K562 (cell line): ENCODE data around the gene DDOST. TPM values are rescaled to one million over a fixed set of nuclear protein-coding genes. Genes with fewer than 3 reads are reported as not detected.

Experiments
- EGR1 ChIP-seq: fragments of 450-650 bp; conservative IDR thresholded peaks from 2 replicates; pipeline ENCODE4 v1.6.1; 2017; ENCODE audit warnings: mild to moderate bottlenecking
- JUND ChIP-seq, 2 experiments: IDR thresholded peaks; 2 replicates in 1 of 2; 3 replicates in 1 of 2; pipeline ENCODE4 v1.6.1; 2011; ENCODE audit warnings: borderline replicate concordance in 2 of 2, low read depth in 2 of 2, low read length in 2 of 2, improper control_type of control experiment in 1 of 2, missing biosample characterization in 1 of 2, missing genetic modification characterization in 1 of 2, missing genetic modification reagents in 1 of 2
- KAT2B ChIP-seq: IDR thresholded peaks from one replicate; pipeline ENCODE4 v1.6.1; 2012; ENCODE audit warnings: low read depth, mild to moderate bottlenecking, control low read depth, inconsistent platforms, low read length, moderate library complexity
- RBBP5 ChIP-seq: fragments of 200-600 bp; sonication (generic); IDR thresholded peaks from 2 replicates; pipeline ENCODE4 v1.6.1; 2012; ENCODE audit warnings: borderline replicate concordance, mild to moderate bottlenecking, low read length, control low read depth, inconsistent platforms; ENCODE audit not compliant: insufficient read depth, poor library complexity, severe bottlenecking
- SP1 ChIP-seq: sonication (generic); formaldehyde crosslinking; IDR thresholded peaks from 2 replicates; pipeline ENCODE4 v1.8.1; 2022; ENCODE audit warnings: mild to moderate bottlenecking, missing genetic modification reagents
- SRSF1 ChIP-seq: fragments of 200-400 bp; formaldehyde crosslinking; IDR thresholded peaks from 2 replicates; pipeline ENCODE4 v1.6.1; 2017; ENCODE audit warnings: mild to moderate bottlenecking, low read depth, low read length, moderate library complexity
- TCFL5 ChIP-seq: fragments of 250-450 bp; sonication (Bioruptor Pico); conservative IDR thresholded peaks from 2 replicates; pipeline ENCODE4 v1.6.1; 2021; ENCODE audit warnings: mild to moderate bottlenecking, moderate library complexity, matching md5 sums
- TRIM24 ChIP-seq, 2 experiments: fragments of 450-650 bp; IDR thresholded peaks; 2 replicates each; pipeline ENCODE4 v1.6.1; 2016
- XRCC3 ChIP-seq: fragments of 450-650 bp; IDR thresholded peaks from 2 replicates; pipeline ENCODE4 v1.6.1; 2017; ENCODE audit warnings: mild to moderate bottlenecking, moderate library complexity
- XRCC4 ChIP-seq: IDR thresholded peaks from one replicate; pipeline ENCODE4 v1.6.1; 2011; ENCODE audit not compliant: insufficient read depth, insufficient read length; ENCODE audit errors: extremely low read depth
- ZNF76 ChIP-seq: fragments of 250-450 bp; sonication (Bioruptor Pico); IDR thresholded peaks from 2 replicates; pipeline ENCODE4 v1.4.0; 2020; ENCODE audit warnings: mild to moderate bottlenecking, moderate library complexity, borderline replicate concordance
- polyA plus RNA-seq, 8 experiments: library from polyadenylated mRNA; depleted of rRNA in 4 of 8; stranded (reverse) in 5 of 8; unstranded in 3 of 8; fragments of >200 nt; fragmentation: Nextera tagmentation in 2 of 8; fragmentation: Illumina TruSeq in 1 of 8; extraction: Ambion mirVana in 2 of 8; extraction: Trizol in 1 of 8; gene quantifications; 2 replicates each; pipeline versions ENCODE4 v1.2.1 to v1.2.3, GENCODE V29; 2011 to 2014; ENCODE audit warnings: inconsistent platforms in 1 of 8, missing spikeins in 1 of 8
- total RNA-seq, 7 experiments: library from RNA; depleted of rRNA in 6 of 7; stranded (reverse); fragments of >200 nt in 6 of 7; fragmentation: Illumina TruSeq in 2 of 7; extraction: Trizol in 2 of 7; gene quantifications; 2 replicates each; pipeline versions ENCODE4 v1.2.1 to v1.2.3, GENCODE V29; 2011 to 2021; ENCODE audit warnings: low replicate concordance in 1 of 7
- TF ChIP-seq, protein P1 (sequence below): sonication (generic); formaldehyde crosslinking; IDR thresholded peaks from 2 replicates; pipeline ENCODE4 v1.8.0; 2023; ENCODE audit warnings: mild to moderate bottlenecking, missing genetic modification reagents
- TF ChIP-seq, protein P2 (sequence below): sonication (generic); formaldehyde crosslinking; IDR thresholded peaks from 2 replicates; pipeline ENCODE4 v1.9.0; 2022; ENCODE audit warnings: mild to moderate bottlenecking, missing genetic modification reagents
- TF ChIP-seq, protein P3 (sequence below): fragments of 250-450 bp; sonication (Bioruptor Pico); IDR thresholded peaks from 2 replicates; pipeline ENCODE4 v1.4.0; 2020; ENCODE audit warnings: mild to moderate bottlenecking, moderate library complexity
- TF ChIP-seq, protein P4 (sequence below): fragments of 250-450 bp; sonication (Bioruptor Pico); IDR thresholded peaks from 2 replicates; pipeline ENCODE4 v1.5.0; 2021
- TF ChIP-seq, protein P5 (sequence below): fragments of 250-450 bp; sonication (Bioruptor Pico); IDR thresholded peaks from 2 replicates; pipeline ENCODE4 v1.4.0; 2020; ENCODE audit warnings: borderline replicate concordance

Gene DDOST
- total and polyA plus RNA-seq, 9 of the 15 experiments (the other 6 are each of a cell fraction or from before 2014, with no cell fraction given): 173 to 306 (median 222) TPM

DNA sequence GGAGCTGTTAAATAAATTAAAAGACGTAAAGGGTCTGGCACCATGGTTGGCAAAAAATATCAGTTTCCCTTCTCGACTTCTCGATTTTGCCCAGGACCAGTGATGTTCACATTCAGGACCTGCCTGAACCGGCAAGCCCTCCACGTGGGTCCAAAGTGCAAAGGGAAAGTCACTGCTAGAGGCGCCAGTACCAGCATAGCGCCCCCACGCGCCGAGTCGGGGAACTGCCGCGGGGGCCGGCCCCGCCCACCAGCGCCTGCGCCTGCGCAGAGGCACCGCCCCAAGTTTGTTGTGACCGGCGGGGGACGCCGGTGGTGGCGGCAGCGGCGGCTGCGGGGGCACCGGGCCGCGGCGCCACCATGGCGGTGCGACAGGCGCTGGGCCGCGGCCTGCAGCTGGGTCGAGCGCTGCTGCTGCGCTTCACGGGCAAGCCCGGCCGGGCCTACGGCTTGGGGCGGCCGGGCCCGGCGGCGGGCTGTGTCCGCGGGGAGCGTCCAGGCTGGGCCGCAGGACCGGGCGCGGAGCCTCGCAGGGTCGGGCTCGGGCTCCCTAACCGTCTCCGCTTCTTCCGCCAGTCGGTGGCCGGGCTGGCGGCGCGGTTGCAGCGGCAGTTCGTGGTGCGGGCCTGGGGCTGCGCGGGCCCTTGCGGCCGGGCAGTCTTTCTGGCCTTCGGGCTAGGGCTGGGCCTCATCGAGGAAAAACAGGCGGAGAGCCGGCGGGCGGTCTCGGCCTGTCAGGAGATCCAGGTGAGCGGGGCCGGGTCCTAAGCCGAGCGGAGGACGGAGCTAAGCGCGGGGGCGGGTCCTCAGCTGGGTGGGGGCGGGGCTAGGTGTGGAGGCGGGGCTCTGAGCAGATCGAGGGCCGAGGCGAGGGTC is 27.7 kb downstream of the DDOST start, which contains the start of gene PINK1 (continued):
- TF ChIP-seq, protein P1, sequence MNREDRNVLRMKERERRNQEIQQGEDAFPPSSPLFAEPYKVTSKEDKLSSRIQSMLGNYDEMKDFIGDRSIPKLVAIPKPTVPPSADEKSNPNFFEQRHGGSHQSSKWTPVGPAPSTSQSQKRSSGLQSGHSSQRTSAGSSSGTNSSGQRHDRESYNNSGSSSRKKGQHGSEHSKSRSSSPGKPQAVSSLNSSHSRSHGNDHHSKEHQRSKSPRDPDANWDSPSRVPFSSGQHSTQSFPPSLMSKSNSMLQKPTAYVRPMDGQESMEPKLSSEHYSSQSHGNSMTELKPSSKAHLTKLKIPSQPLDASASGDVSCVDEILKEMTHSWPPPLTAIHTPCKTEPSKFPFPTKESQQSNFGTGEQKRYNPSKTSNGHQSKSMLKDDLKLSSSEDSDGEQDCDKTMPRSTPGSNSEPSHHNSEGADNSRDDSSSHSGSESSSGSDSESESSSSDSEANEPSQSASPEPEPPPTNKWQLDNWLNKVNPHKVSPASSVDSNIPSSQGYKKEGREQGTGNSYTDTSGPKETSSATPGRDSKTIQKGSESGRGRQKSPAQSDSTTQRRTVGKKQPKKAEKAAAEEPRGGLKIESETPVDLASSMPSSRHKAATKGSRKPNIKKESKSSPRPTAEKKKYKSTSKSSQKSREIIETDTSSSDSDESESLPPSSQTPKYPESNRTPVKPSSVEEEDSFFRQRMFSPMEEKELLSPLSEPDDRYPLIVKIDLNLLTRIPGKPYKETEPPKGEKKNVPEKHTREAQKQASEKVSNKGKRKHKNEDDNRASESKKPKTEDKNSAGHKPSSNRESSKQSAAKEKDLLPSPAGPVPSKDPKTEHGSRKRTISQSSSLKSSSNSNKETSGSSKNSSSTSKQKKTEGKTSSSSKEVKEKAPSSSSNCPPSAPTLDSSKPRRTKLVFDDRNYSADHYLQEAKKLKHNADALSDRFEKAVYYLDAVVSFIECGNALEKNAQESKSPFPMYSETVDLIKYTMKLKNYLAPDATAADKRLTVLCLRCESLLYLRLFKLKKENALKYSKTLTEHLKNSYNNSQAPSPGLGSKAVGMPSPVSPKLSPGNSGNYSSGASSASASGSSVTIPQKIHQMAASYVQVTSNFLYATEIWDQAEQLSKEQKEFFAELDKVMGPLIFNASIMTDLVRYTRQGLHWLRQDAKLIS: no peak
- no peak for TF ChIP-seq KAT2B
- TF ChIP-seq, protein P2, sequence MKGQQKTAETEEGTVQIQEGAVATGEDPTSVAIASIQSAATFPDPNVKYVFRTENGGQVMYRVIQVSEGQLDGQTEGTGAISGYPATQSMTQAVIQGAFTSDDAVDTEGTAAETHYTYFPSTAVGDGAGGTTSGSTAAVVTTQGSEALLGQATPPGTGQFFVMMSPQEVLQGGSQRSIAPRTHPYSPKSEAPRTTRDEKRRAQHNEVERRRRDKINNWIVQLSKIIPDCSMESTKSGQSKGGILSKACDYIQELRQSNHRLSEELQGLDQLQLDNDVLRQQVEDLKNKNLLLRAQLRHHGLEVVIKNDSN (CRISPR knock-in tag): peak; percentile 84
- TF ChIP-seq EGR1: peak; percentile 65
- no peak for TF ChIP-seq XRCC4
- TF ChIP-seq, protein P3, sequence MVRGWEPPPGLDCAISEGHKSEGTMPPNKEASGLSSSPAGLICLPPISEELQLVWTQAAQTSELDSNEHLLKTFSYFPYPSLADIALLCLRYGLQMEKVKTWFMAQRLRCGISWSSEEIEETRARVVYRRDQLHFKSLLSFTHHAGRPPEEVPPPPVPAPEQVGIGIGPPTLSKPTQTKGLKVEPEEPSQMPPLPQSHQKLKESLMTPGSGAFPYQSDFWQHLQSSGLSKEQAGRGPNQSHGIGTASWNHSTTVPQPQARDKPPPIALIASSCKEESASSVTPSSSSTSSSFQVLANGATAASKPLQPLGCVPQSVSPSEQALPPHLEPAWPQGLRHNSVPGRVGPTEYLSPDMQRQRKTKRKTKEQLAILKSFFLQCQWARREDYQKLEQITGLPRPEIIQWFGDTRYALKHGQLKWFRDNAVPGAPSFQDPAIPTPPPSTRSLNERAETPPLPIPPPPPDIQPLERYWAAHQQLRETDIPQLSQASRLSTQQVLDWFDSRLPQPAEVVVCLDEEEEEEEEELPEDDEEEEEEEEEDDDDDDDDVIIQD (CRISPR knock-in tag): no peak
- TF ChIP-seq, protein P4, sequence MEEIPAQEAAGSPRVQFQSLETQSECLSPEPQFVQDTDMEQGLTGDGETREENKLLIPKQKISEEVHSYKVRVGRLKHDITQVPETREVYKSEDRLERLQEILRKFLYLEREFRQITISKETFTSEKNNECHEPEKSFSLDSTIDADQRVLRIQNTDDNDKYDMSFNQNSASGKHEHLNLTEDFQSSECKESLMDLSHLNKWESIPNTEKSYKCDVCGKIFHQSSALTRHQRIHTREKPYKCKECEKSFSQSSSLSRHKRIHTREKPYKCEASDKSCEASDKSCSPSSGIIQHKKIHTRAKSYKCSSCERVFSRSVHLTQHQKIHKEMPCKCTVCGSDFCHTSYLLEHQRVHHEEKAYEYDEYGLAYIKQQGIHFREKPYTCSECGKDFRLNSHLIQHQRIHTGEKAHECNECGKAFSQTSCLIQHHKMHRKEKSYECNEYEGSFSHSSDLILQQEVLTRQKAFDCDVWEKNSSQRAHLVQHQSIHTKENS (CRISPR knock-in tag): no peak
- peak; percentile 90 for TF ChIP-seq SP1 (CRISPR knock-in tag)
- TF ChIP-seq, protein P5, sequence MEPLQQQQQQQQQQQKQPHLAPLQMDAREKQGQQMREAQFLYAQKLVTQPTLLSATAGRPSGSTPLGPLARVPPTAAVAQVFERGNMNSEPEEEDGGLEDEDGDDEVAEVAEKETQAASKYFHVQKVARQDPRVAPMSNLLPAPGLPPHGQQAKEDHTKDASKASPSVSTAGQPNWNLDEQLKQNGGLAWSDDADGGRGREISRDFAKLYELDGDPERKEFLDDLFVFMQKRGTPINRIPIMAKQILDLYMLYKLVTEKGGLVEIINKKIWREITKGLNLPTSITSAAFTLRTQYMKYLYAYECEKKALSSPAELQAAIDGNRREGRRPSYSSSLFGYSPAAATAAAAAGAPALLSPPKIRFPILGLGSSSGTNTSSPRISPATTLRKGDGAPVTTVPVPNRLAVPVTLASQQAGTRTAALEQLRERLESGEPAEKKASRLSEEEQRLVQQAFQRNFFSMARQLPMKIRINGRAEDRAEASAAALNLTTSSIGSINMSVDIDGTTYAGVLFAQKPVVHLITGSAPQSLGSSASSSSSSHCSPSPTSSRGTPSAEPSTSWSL (CRISPR knock-in tag): no peak
- no peak for TF ChIP-seq TRIM24 (IDR thresholded peaks at IDR 0.05)
- TF ChIP-seq SRSF1: no peak
- peak; percentile 61; the same call in 1 of the 2 replicates for TF ChIP-seq JUND (IDR thresholded peaks at IDR 0.05; ENCODE audit: borderline replicate concordance, low read depth, low read length)
- TF ChIP-seq JUND (tag; IDR thresholded peaks at IDR 0.05; ENCODE audit: borderline replicate concordance, low read depth, low read length): peak; percentile 47; the same call in 1 of the 3 replicates
- no peak for TF ChIP-seq TCFL5 (CRISPR knock-in tag)
- no peak for TF ChIP-seq XRCC3
- peak; percentile 80 for TF ChIP-seq RBBP5
- TF ChIP-seq ZNF76 (CRISPR knock-in tag): no peak
